Glutamatergic neuron (in vitro differentiated cells): Measurements from ENCODE around the gene CD53. TPM values are rescaled to one million over a fixed set of nuclear protein-coding genes. Genes with fewer than 3 reads are reported as not detected.

ENCODE experiments used
- DNase-seq: peaks from one replicate; pipeline ENCODE4 v3.0.0; 2022
- H3K27ac Mint-ChIP-seq: one replicate; pipeline ENCODE4 v1.8.0; 2020; ENCODE audit warnings: mild to moderate bottlenecking, mixed read lengths, inconsistent platforms; ENCODE audit not compliant: unreplicated experiment
- H3K27me3 Mint-ChIP-seq: one replicate; pipeline ENCODE4 v1.8.0; 2020; ENCODE audit warnings: mild to moderate bottlenecking, moderate library complexity, mixed read lengths, inconsistent platforms; ENCODE audit not compliant: unreplicated experiment
- H3K36me3 Mint-ChIP-seq: one replicate; pipeline ENCODE4 v1.8.0; 2020; ENCODE audit warnings: mild to moderate bottlenecking, mixed read lengths, inconsistent platforms; ENCODE audit not compliant: unreplicated experiment
- H3K4me1 Mint-ChIP-seq: one replicate; pipeline ENCODE4 v1.8.0; 2020; ENCODE audit warnings: mild to moderate bottlenecking, low read depth, mixed read lengths, inconsistent platforms; ENCODE audit not compliant: unreplicated experiment
- H3K4me3 Mint-ChIP-seq: one replicate; pipeline ENCODE4 v1.8.0; 2020; ENCODE audit warnings: mild to moderate bottlenecking, mixed read lengths, inconsistent platforms; ENCODE audit not compliant: unreplicated experiment
- H3K9me3 Mint-ChIP-seq: one replicate; pipeline ENCODE4 v1.8.0; 2020; ENCODE audit warnings: mild to moderate bottlenecking, moderate library complexity, mixed read lengths, inconsistent platforms; ENCODE audit not compliant: unreplicated experiment
- total RNA-seq: library from RNA; stranded (reverse); fragmentation: NEBNext Ultra II Directional; extraction: Animal tissue kit (Norgen Biotek cat#: 25700); gene quantifications from one replicate; pipeline ENCODE4 v1.2.1, GENCODE V29; 2021; ENCODE audit not compliant: unreplicated experiment
- TF ChIP-seq, protein P1 (sequence below): fragments of 200-600 bp; sonication (generic); IDR thresholded peaks from one replicate; pipeline ENCODE4 v1.5.0; 2021; ENCODE audit not compliant: partially characterized antibody, unreplicated experiment

The CD53 gene
- total RNA-seq, 1 donor from 2014 or later: not detected

GRCh38 chr1:110872366-110872744 is 593 bp upstream of the CD53 start:
- Mint-ChIP-seq H3K4me1 (no peaks in the 10 kb centered on the region), H3K36me3 (no peaks in the 10 kb centered on the region), H3K4me3 (no peak overlapping the region), H3K27ac (no peak overlapping the region), H3K9me3 (peaks cover 2% of the 10 kb centered on the region), H3K27me3 (no peaks in the 10 kb centered on the region)
- no peak for DNase-seq
- TF ChIP-seq, protein P1, sequence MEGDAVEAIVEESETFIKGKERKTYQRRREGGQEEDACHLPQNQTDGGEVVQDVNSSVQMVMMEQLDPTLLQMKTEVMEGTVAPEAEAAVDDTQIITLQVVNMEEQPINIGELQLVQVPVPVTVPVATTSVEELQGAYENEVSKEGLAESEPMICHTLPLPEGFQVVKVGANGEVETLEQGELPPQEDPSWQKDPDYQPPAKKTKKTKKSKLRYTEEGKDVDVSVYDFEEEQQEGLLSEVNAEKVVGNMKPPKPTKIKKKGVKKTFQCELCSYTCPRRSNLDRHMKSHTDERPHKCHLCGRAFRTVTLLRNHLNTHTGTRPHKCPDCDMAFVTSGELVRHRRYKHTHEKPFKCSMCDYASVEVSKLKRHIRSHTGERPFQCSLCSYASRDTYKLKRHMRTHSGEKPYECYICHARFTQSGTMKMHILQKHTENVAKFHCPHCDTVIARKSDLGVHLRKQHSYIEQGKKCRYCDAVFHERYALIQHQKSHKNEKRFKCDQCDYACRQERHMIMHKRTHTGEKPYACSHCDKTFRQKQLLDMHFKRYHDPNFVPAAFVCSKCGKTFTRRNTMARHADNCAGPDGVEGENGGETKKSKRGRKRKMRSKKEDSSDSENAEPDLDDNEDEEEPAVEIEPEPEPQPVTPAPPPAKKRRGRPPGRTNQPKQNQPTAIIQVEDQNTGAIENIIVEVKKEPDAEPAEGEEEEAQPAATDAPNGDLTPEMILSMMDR: no peak

GRCh38 chr1:110873856-110874255 is 908 bp downstream of the CD53 start:
- Mint-ChIP-seq H3K27me3 (no peaks in the 10 kb centered on the region), H3K36me3 (no peaks in the 10 kb centered on the region), H3K27ac (no peak overlapping the region), H3K4me3 (no peak overlapping the region), H3K9me3 (no peaks in the 10 kb centered on the region), H3K4me1 (no peaks in the 10 kb centered on the region)
- DNase-seq: no peak
- TF ChIP-seq, protein P1: no peak

DNA sequence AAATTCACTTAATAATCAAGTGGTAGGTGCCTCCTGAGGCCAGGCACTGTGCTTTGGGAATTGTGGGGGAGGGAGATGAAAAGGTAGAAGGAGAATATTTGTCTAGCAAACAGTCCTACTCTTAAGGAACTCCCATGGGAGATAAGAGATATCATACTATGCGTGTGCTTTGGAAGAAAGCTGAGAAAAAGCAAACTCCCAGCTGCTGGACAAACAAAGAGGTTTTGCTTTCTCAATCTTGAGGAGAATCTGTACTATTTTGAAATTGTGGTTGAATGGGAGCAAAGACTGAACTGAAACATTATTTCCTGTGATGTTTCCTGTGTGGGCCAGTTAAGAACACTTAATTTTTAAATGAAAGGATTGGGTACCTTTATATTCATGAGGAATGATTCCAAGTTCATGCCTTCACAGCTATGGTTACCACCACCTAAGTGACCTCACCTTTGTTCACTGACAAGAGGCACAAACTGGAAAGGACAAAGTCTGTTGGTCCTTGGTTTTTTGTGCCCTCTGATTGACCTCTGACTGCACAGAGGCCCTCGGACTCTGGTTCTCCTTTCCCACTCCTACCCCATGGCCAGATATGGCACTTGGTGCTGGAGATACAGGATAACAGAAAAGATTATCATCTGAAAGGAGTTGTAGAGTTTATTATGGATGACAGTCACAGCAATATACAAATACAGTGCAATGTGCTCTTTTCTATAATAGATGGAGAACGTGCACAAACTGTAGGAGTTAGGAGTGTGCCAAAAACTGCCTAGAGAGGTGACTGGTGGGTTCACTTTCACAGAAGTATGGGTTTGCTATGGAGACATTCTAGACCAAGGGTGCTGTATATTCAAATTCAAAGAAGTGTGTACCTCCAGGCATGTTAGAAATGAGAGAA is 1.6 kb downstream of the CD53 start:
- TF ChIP-seq, protein P1: no peak

GRCh38 chr1:110875216-110875731 is 2.3 kb downstream of the CD53 start:
- H3K4me3 Mint-ChIP-seq: no peak overlapping the region
- no peaks in the 10 kb centered on the region for H3K36me3 Mint-ChIP-seq
- no peak for DNase-seq
- H3K4me1 Mint-ChIP-seq: no peaks in the 10 kb centered on the region
- H3K27me3 Mint-ChIP-seq: no peaks in the 10 kb centered on the region
- H3K27ac Mint-ChIP-seq: no peak overlapping the region
- H3K9me3 Mint-ChIP-seq: no peaks in the 10 kb centered on the region
- TF ChIP-seq, protein P1: no peak

More for the DNA sequence above, 1.6 kb downstream of the CD53 start:
- Mint-ChIP-seq H3K9me3 (no peaks in the 10 kb centered on the region), H3K4me1 (no peaks in the 10 kb centered on the region), H3K36me3 (no peaks in the 10 kb centered on the region), H3K27ac (no peak overlapping the region), H3K4me3 (no peak overlapping the region), H3K27me3 (no peaks in the 10 kb centered on the region)
- DNase-seq: no peak

DNA sequence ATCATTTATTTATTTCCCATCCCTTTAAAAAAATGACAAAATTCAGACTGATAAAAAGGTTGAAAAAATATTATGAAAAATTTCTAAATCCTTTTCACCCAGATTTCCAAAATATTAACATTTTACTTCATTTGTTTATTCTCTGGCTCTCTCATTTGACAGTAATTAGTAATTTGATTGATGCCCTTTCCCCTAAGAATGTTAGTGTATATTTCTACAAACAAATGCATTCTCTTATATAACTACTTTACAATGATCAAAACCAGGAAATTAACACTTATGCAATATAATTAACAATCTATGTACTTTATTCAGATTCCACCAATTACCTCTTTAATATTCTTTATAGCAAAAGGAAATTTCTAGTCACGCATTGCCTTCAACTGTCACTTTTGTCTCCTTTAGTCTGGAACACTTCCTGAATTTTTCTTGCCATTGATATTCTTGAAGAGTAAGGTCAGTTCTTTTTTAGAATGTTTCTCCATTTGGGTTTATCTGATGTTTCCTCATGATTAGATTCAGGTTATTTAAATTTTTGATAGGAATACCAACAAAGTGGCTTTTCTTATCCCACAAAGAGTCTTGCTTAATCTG is 3.9 kb downstream of the CD53 start:
- Mint-ChIP-seq H3K27me3 (no peaks in the 10 kb centered on the region), H3K4me1 (no peaks in the 10 kb centered on the region), H3K36me3 (no peaks in the 10 kb centered on the region), H3K9me3 (no peaks in the 10 kb centered on the region), H3K27ac (no peak overlapping the region), H3K4me3 (no peak overlapping the region)
- TF ChIP-seq, protein P1: no peak
- DNase-seq: no peak
